LNCaP clone FGC (cell line): ENCODE results near the gene UGT3A2.

Source experiments
- DNase-seq: peaks from one replicate; pipeline ENCODE4 v3.0.0-alpha.2; 2011; ENCODE audit warnings: low read depth
- H3K4me3 ChIP-seq: 2 replicates; pipeline ENCODE4 v1.5.1; 2011; ENCODE audit warnings: mild to moderate bottlenecking, low read depth, low read length, control low read depth
- CTCF ChIP-seq: IDR thresholded peaks from 2 replicates; pipeline ENCODE4 v1.5.1; 2012; ENCODE audit warnings: mild to moderate bottlenecking; ENCODE audit not compliant: control insufficient read depth, insufficient read depth; ENCODE audit errors: extremely low read depth

Gene UGT3A2

GRCh38 chr5:35990520-35990919 lies 76.2 kb downstream of the UGT3A2 start:
- DNase-seq, result no peak
- H3K4me3 ChIP-seq, result no peak overlapping the region
- no peak for TF ChIP-seq CTCF

GRCh38 chr5:35988529-35988928 lies 78.2 kb downstream of the UGT3A2 start:
- DNase-seq, result no peak

GRCh38 chr5:35987776-35988175 lies 78.9 kb downstream of the UGT3A2 start:
- no peak for DNase-seq
- no peak overlapping the region for H3K4me3 ChIP-seq
- no peak for TF ChIP-seq CTCF

More at GRCh38 chr5:35988529-35988928, 78.2 kb downstream of the UGT3A2 start:
- H3K4me3 ChIP-seq, result no peak overlapping the region
- no peak for TF ChIP-seq CTCF
